Inferior parietal cortex (tissue), 1 donor: ENCODE data around the gene KRTAP10-11.

Source experiments
- DNase-seq: peaks from one replicate; pipeline ENCODE4 v3.0.0-alpha.2; 2016; ENCODE audit errors: extremely low spot score

KRTAP10-11 gene

GRCh38 chr21:44695641-44696040 lies 49.4 kb downstream of the KRTAP10-11 start:
- DNase-seq = no peak

GRCh38 chr21:44696572-44696971 lies 50.4 kb downstream of the KRTAP10-11 start:
- DNase-seq = no peak
